GM21526 (cell line): ENCODE measurements around the gene HORMAD2.
"Not testable (repeated sequence)": the region's sequence is repeated elsewhere in the genome, so short reads cannot be mapped to it uniquely, and the experiment has no call there.

ENCODE experiments used
- ATAC-seq: cut with Tn5 transposase; IDR thresholded peaks from one replicate; pipeline ENCODE4 v1.9.1; 2021; ENCODE audit warnings: moderate library complexity; ENCODE audit not compliant: unreplicated experiment, low FRiP score

The HORMAD2 gene

DNA sequence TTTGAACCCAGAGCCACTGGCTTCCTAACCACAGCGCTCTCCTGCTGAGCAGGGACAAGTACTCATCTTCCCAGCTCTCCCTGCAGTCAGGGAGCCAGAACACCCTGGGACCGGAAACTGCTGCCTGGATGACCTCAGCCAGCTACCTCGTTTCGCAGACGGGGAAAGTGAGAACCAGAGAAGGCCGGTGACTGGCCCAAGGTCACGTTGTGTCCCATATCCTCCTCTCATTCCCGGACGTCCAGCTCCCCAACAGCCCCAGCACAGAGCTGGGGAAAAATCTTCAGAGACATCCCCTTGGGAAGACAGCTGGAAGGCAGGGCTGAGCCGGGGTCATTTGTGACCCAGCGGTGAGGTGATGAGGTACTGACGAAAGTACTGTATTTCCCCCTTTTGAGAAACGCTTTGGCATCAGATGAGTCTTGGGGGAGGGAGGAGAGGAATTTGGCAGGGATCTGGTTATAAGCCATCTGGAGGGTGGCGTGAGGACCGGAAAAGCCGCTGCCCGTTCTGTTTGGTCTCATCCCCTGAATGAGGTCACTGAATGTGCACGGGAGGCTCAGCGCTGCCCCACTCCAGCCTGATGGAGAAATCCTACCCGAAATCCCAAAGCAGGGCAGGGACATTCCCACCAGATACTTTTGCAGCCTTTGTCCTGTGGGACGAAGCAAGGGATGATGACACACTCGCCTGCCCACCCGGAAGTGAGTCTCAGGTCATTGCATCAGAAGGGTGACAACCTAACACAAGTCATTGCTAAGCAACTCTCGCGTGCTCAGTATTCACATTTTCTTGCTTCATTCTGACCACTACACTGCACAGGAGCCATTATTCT lies 125.2 kb downstream of the HORMAD2 start:
- no peak for ATAC-seq

GRCh38 chr22:30206944-30207343 lies 126.7 kb downstream of the HORMAD2 start:
- ATAC-seq, result no peak

DNA sequence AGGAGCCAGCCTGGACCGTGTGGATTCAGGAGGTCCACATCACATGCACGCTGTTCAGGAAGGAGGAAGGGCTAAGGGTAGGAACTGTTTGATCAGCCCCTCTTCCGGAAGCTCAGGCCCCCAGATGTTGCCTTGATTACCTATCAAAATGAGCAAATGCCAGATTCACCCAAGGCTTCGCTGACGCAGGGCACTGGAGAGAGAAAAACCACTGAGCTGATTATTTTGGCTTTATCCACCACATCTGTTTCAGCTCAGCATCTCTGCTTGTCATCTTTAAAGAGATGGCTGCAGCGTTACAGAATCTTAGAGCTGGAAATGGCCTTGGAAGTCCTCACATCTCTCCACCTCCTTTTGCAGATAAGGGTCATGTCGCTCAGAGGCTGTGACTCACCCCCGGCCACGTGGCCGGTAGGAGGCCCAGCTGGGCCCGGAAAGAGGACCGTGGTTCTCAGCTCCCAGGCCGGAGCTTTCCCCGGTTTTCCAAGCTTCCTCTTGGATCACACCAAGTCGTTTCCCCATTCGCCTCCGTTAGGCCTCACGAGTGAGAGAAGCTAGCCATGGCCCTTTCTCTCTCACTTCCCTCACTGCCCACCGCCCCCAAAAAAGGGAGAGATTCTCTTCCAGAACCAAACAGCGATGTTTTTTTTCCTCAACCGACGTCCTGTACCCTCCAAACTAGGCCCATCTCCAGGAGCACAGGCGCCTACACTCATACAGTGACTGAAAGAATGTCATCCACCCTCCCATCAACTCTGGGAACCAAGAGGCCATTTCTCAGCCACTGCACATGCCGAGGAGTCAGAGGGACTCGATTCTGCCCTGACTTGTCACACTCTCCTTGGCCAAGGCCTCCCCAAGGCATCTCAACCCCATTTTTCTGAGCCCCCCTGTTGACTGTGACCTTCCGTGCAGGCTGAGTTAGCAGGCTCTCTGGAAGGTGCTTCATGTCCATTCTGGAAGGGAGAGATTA lies 128.7 kb downstream of the HORMAD2 start:
- no peak for ATAC-seq

GRCh38 chr22:30209642-30210041 lies 129.4 kb downstream of the HORMAD2 start:
- ATAC-seq, result no peak

DNA sequence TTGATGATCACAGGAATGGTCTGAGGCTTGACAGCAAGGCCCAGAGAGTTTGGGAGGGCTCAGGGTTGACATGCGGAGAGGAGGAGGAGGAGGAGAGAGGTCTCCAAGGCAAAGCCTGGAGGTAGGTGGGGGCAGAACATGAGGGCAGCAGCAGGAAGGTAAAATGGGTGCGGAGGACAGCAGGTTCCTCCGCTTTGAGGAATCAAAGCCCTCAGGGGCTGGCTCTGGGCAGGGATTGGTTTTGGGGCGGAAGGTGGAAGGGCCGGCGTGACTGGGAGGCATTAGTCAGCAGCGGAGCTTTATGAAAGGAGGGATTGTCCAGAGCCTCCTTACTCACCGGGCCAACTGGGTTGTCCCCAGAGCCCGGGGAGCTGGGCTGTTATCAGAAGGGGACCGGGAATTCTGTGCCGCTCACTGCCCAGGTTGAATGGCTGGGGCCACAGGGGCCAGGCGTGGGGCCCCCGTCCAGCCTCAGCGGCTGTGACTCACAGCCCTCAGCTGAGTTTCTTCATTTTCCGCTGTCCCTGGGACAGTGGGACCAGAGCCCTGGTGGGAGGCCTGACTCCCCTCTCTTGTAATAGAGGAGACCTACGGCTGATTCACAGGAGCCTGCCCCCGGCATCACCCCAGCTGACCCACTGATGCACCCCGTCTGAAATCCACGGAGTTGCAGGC lies 130.1 kb downstream of the HORMAD2 start:
- ATAC-seq, result no peak

- no peak for ATAC-seq
Measured at GRCh38 chr22:30211124-30211820, 131.0 kb downstream of the HORMAD2 start.

DNA sequence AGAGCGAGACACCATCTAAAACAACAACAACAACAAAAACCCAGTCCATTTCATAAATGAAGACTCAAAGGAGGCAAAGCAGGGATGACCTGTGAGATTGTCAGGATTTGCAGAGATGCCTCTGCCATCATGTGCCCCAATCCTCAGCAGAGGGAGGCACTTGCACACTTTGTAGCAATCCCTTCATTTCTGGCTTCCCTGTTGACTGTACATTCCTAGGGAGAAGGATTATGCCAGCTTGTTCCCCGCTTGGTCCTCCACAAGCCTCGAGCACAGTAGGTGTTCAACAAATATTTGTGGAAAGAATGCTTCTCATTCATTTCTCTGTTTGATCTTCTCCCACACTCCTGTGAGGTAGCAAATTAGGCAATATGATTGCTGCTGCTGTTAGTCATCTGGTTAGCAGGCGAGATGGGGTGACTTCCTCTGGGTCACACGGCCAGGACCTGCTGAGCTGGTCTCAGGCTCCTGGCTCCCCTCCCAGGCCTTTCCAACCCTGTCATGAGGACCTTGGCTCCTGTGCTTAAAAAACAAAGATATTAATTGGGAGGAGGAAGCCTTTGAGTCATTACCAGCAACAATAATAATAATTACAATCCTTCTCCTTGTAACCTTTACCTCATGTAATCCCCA lies 132.2 kb downstream of the HORMAD2 start:
- ATAC-seq, result no peak

- ATAC-seq, result no peak
Measured at GRCh38 chr22:30212996-30213441, 132.8 kb downstream of the HORMAD2 start.

DNA sequence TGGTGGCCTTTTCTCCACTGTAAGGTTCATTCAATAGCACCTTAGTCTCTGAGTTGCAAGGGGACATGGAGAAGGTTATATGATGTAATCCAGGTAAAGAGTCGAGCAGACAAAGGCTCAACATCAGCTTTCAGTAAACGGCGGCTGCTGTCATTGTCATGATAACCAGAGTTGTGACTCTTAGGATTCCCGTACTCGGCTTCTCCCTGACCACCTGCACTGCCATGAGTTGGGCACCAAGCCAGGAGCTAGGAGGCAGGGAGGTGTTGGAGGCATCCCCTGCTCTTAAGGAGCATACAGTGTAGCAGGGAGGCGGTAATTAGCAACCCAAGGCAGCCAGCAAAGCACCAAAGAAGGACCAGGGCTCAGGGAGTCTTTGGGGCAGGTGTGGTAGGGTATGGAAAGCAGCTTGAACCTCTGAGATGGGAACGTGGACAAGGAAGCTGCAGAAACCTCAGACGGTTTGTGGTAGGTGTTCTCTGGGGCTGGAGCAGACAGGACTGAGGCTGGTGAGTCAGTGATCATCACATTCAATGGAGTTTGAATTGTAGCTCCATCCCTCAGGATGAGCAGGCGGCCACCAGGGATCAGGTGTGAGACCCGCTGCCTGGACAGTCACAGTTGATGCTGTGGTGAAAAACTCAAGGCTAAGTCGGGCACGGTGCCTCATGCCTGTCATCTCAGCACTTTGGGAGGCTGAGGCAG lies 134.6 kb downstream of the HORMAD2 start:
- ATAC-seq, result no peak

DNA sequence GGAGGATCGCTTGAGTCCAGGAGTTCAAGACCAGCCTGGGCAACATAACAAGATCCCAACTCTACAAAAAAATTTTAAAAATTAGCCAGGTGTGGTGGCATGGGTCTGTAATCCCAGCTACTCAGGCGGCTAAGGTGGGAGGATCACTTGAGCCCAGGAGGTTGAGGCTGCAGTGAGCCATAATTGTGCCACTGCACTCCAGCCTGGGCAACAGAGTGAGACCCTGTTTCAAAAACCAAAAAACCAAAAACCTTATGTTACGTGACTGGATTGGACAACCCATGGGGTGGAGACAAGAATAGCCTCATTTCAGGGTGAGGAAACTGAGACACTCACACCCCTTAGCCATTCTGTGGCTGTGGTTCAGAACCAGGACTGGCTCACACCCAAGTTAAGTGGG lies 136.0 kb downstream of the HORMAD2 start:
- not testable (repeated sequence) for ATAC-seq

GRCh38 chr22:30216710-30217109 lies 136.4 kb downstream of the HORMAD2 start:
- no peak for ATAC-seq

GRCh38 chr22:30217698-30218560 lies 137.7 kb downstream of the HORMAD2 start:
- no peak for ATAC-seq

DNA sequence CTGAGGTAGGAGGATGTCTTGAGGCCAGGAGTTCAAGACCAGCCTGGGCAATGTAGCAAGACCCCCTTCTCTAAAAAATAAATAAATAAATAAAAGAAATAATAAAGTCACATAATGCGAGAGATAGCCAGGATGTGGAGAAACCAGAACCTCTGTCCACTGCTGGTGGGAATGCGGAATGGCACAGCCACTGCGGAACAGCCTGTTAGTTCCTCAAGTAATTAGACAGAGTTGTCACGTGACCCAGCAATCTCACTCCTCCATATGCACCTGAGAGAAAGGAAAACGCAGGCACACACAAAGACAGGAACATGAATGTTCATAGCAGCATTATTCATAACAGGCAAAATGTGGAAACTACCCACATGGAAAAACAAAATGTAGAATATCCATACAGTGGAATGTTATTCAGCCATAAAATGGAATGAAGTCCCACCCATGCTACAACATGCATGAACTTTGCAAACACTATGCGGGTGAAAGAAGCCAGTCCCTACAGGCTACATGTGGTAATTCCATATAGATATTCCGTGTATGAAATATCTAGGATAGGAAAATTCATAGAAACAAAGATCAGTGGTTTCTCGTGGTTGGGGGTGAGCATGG lies 138.9 kb downstream of the HORMAD2 start:
- ATAC-seq, result no peak

- ATAC-seq, result no peak
Measured at GRCh38 chr22:30219668-30220278, 139.5 kb downstream of the HORMAD2 start.

DNA sequence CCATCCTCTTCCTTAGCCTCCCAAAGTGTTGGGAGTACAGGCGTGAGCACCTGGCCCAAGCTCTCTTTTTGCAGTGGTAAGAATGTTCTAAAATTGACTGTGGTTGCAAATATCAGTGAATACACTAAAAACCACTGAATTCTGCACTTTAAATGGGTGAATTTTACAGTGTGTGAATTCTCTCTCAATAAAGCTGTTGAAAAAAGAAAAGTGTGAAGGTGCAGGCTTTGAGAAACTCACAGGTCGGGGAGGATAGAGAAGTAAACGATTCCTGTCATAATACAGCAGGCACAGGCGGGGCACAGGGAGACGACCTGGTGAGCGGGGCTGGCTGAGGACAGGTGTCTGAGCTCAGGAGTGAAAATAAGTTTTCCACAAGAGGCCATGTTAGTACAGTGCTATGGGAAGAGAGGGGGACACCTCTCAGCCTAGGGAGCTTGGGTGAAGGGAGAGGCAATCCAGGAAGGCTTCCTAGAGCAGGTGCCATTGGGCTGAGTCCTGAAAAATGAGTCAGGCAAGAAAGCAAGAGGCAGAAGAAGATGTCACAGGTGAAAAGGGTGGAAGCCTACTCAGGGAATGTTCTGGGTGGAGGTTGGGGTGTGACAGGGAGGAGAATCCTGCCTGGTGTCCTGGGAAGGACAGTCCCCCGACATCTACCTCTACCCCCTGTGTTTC lies 140.2 kb downstream of the HORMAD2 start:
- ATAC-seq, result no peak

- ATAC-seq, result no peak
Measured at GRCh38 chr22:30221121-30221992, 141.1 kb downstream of the HORMAD2 start.
